ENCODE data around the gene SAA2. TPM values are rescaled to one million over a fixed set of nuclear protein-coding genes. Genes with fewer than 3 reads are reported as not detected.

SAA2 gene
- total RNA-seq, 4 donors from 2014 or later: 0.34 TPM; not detected in 3

GRCh38 chr11:18235394-18236334, 12.8 kb downstream of the SAA2 start:
- no peak overlapping the region for H3K4me3 ChIP-seq

DNA sequence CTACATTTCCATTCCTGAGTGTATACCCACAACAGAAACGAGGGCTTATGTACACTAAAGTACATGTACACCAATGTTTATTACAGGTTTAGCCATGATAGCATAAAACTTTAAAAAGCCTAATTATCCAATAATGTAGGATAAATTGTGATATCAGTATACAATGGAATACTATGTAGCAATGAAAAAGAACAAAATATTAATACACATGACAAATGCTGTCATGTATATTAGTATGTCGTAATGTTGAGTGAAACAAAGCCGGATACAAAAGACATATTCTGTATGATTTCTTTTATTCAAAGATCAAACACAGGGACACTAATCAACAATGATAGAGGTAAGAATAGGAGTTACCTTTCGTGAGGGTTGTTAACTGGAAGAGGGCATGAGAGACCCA, 14.6 kb downstream of the SAA2 start:
- H3K9me3 ChIP-seq: no peaks in the 10 kb centered on the region
- intact Hi-C loops (cut with DNase I): no loop called here

More at GRCh38 chr11:18235394-18236334, 12.8 kb downstream of the SAA2 start:
- no peaks in the 10 kb centered on the region for H3K36me3 ChIP-seq
- no peaks in the 10 kb centered on the region for H3K4me1 ChIP-seq
- TF ChIP-seq, protein P1, sequence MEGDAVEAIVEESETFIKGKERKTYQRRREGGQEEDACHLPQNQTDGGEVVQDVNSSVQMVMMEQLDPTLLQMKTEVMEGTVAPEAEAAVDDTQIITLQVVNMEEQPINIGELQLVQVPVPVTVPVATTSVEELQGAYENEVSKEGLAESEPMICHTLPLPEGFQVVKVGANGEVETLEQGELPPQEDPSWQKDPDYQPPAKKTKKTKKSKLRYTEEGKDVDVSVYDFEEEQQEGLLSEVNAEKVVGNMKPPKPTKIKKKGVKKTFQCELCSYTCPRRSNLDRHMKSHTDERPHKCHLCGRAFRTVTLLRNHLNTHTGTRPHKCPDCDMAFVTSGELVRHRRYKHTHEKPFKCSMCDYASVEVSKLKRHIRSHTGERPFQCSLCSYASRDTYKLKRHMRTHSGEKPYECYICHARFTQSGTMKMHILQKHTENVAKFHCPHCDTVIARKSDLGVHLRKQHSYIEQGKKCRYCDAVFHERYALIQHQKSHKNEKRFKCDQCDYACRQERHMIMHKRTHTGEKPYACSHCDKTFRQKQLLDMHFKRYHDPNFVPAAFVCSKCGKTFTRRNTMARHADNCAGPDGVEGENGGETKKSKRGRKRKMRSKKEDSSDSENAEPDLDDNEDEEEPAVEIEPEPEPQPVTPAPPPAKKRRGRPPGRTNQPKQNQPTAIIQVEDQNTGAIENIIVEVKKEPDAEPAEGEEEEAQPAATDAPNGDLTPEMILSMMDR (IDR thresholded peaks at IDR 0.05): no peak
- TF ChIP-seq EP300 (IDR thresholded peaks at IDR 0.05): no peak
- no peak for TF ChIP-seq POLR2A (IDR thresholded peaks at IDR 0.05; ENCODE audit: low read depth)
- TF ChIP-seq POLR2AphosphoS5 (IDR thresholded peaks at IDR 0.05): no peak
- 53% methylated on average over 8 of the region's 8 CpGs for WGBS
- intact Hi-C loops (cut with DNase I): no loop called here
- no peak overlapping the region for H3K27ac ChIP-seq (replicated peaks in 1 of 4)
- H3K27me3 ChIP-seq: no peaks in the 10 kb centered on the region
- no peaks in the 10 kb centered on the region for H3K9me3 ChIP-seq
- no peak for DNase-seq (ENCODE audit: extremely low spot score)

DNA sequence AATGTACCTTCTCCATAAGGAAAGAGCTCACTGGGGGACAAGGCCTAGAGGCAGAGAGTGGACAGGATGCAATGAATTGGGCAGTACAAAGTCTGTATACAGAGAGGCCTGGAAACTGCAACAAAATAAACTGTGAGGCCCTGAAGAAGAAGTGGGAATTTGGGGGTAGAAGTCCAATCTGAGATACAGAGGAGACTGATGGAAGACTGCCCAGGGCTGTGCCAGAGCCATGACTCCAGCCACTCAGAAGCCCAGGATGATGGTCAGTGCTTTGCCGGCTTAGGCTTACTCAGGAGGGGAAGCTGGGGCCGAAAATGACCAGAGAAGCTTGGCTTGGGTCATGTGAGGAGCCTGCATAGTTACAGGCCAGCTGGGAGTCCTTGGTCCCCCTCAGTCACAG, 17.6 kb downstream of the SAA2 start:
- Histone ChIP-seq H3K9me3 (no peaks in the 10 kb centered on the region), H3K36me3 (no peaks in the 10 kb centered on the region), H3K4me3 (no peak overlapping the region), H3K4me1 (no peaks in the 10 kb centered on the region), H3K27ac (replicated peaks in 1 of 4) (no peak overlapping the region), H3K27me3 (no peaks in the 10 kb centered on the region)
- WGBS: 83% methylated on average over 2 of the region's 2 CpGs
- TF ChIP-seq POLR2A (IDR thresholded peaks at IDR 0.05; ENCODE audit: low read depth) (no peak), EP300 (IDR thresholded peaks at IDR 0.05) (no peak), POLR2AphosphoS5 (IDR thresholded peaks at IDR 0.05) (no peak)
- TF ChIP-seq, protein P1 (IDR thresholded peaks at IDR 0.05): no peak
- DNase-seq (ENCODE audit: extremely low spot score): no peak
- intact Hi-C loops (cut with DNase I): no loop called here

More for the DNA sequence above, 14.6 kb downstream of the SAA2 start:
- WGBS: 80% methylated on average over 4 of the region's 4 CpGs
- Histone ChIP-seq H3K27me3 (no peaks in the 10 kb centered on the region), H3K4me1 (no peaks in the 10 kb centered on the region), H3K4me3 (no peak overlapping the region), H3K36me3 (no peaks in the 10 kb centered on the region), H3K27ac (replicated peaks in 1 of 4) (no peak overlapping the region)
- TF ChIP-seq POLR2A (IDR thresholded peaks at IDR 0.05; ENCODE audit: low read depth) (no peak), EP300 (IDR thresholded peaks at IDR 0.05) (no peak), POLR2AphosphoS5 (IDR thresholded peaks at IDR 0.05) (no peak)
- TF ChIP-seq, protein P1 (IDR thresholded peaks at IDR 0.05): no peak
- DNase-seq (ENCODE audit: extremely low spot score): no peak

GRCh38 chr11:18229501-18229900, 19.0 kb downstream of the SAA2 start:
- 57% methylated on average over 2 of the region's 3 CpGs for WGBS
- intact Hi-C loops (cut with DNase I): no loop called here
- no peaks in the 10 kb centered on the region for H3K36me3 ChIP-seq

DNA sequence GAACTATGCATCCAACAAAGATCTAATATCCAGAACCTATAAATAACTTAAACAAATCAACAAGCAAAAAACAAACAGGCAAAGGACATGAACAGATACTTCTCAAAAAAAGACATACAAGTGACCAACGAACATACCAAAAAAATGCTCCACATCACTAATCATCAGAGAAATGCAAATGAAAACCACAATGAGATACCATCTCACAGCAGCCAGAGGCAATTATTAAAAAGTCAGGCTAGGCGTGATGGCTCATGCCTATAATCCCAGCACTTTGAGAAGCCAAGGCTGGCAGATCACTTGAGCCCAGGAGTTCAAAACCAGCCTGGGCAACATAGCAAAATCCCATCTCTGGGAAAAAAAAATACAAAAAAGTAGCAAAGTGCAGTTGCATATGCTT, 22.6 kb downstream of the SAA2 start:
- Histone ChIP-seq H3K36me3 (no peaks in the 10 kb centered on the region), H3K4me3 (no peak overlapping the region), H3K4me1 (no peaks in the 10 kb centered on the region), H3K27me3 (no peaks in the 10 kb centered on the region), H3K9me3 (no peaks in the 10 kb centered on the region), H3K27ac (replicated peaks in 1 of 4) (no peak overlapping the region)
- intact Hi-C loops (cut with DNase I): no loop called here
- TF ChIP-seq POLR2A (IDR thresholded peaks at IDR 0.05; ENCODE audit: low read depth): no peak
- TF ChIP-seq, protein P1 (IDR thresholded peaks at IDR 0.05): no peak
- TF ChIP-seq POLR2AphosphoS5 (IDR thresholded peaks at IDR 0.05): no peak
- TF ChIP-seq EP300 (IDR thresholded peaks at IDR 0.05): no peak
- DNase-seq (ENCODE audit: extremely low spot score): no peak
- WGBS: 69% methylated on average over 2 of the region's 2 CpGs

More at GRCh38 chr11:18229501-18229900, 19.0 kb downstream of the SAA2 start:
- Histone ChIP-seq H3K27ac (replicated peaks in 1 of 4) (no peak overlapping the region), H3K4me3 (no peak overlapping the region), H3K27me3 (no peaks in the 10 kb centered on the region), H3K4me1 (no peaks in the 10 kb centered on the region), H3K9me3 (no peaks in the 10 kb centered on the region)
- TF ChIP-seq POLR2A (IDR thresholded peaks at IDR 0.05; ENCODE audit: low read depth): no peak
- TF ChIP-seq EP300 (IDR thresholded peaks at IDR 0.05): no peak
- DNase-seq (ENCODE audit: extremely low spot score): no peak

Measured in esophagus muscularis mucosa (tissue), 4 donors.